Ramos (cell line): ENCODE measurements around the gene SLC22A7.

Experiments used
- in situ Hi-C: fragments of 300-500 bp; cut with MboI; formaldehyde crosslinking; loops from one replicate; pipeline ENCODE4 v1.14.3; 2022; ENCODE audit warnings: low sequenced_read_pairs; ENCODE audit not compliant: unreplicated experiment

The SLC22A7 gene

GRCh38 chr6:43264599-43265145, 33.4 kb upstream of the SLC22A7 start:
- in situ Hi-C loops, result loop anchor here (5.0 kb wide), 1 partner anchor 238 kb away; no protein-coding TSS in a partner anchor

GRCh38 chr6:43265564-43265963, 32.5 kb upstream of the SLC22A7 start:
- in situ Hi-C loops, result no loop called here

- in situ Hi-C loops, result no loop called here
Measured at GRCh38 chr6:43267619-43268354, 30.3 kb upstream of the SLC22A7 start.

DNA sequence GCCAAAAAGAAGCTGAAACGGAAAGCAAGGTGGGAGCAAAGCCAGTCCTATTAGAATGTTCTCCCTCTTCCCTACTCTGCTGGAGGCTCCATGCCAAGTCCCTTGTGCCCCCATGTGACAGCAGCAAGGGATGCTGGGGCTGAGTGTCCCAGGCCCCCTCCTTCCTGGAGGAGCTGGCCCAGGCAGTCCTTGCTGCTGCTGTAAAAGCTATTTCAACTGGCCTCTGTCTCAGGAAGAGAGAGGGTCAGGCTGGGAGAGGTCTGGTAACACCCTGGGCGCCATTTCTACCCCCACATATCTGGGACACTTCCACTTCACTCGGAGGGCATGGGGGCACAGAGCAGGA, 29.7 kb upstream of the SLC22A7 start:
- in situ Hi-C loops, result no loop called here

DNA sequence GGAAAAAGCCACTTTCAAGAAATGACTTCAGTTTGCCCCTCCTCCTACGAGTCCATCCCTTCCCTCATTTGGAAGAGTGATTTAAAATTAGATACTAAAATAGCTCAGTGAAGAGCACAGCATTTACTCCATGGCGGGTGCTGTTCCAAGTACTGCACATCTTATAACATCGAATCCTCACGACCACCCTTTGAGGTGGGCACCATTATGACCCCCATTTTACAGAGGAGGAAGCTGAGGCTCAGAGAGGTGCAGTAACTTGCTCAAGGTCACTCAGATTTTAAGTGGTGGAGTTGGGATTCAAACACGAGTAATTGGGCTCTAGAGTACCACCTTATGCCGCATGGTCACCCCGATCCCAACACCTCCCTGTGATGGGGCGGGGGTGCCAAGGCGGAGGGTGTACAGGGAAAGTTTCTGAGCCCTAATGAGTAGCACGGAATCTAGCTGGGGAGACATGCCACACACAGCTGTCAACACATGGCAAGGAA, 29.2 kb upstream of the SLC22A7 start:
- in situ Hi-C loops, result no loop called here

DNA sequence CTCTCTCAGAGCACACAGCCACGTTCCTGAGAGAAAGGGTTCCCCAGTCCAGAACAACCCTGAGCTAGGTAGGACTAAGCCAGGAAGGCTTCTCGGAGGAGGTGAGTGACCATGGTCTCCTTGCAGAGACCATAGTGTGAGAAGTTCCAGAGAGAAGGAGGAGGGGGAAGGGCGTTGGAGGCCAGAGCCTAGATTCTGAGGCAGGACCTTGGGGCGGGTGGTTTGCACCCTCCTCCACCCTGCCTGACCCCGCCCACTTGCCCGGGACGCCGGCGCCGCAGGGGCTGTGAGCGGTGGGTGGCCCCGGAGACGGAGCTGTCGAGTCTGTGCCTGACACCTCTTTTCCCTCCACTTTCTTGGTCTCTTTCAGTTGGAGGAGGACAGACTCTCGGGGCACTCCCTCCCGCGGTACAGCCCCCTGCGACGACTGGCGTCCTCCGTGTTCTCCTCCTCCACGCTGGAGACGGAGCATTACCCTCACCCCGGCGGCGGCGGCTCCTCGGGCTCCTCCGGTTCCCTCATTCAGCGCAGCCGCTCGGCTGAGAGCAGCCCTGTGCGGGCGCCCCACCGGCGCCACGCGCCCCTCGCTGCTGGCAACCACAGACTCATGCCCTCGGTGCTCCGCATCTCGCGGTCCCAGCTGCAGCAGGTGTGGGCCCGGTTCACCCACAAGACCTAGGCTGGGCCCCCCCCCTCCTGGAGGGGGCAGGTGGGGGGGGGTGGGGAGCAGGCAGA, 28.6 kb upstream of the SLC22A7 start:
- in situ Hi-C loops, result no loop called here

DNA sequence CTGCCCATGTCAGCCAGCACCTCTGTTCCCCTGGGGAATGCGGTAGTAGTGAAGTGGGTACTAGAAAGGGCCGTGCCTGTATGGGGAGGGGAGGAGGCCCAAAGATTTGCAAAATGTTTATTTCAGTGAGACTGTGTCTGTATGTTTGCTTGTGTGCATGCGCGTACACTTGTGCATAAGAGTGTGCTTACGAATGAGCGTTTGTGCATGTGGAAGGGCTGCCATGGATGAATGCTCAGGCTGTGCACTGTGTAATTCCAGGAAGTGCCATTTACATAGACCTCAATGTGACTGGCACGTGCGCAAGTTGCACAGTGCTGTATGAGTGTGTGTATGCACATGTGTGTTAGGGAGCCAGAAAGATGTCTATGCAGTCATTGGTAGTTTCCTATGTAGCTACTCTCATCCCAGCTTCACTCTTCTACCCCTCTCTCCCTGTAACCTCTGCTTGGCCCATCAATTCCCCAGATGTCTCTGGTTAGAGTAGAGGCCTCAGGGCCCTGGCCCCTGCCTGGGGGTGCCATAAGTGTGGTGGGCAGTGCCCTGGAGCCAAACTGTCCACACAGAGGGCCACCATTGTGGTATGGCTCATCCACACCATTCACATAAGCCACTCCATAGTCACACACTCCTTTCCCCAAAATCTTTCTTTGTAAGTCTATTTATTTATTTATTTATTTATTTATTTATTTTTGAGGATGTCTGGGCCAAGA, 26.8 kb upstream of the SLC22A7 start:
- in situ Hi-C loops, result no loop called here

DNA sequence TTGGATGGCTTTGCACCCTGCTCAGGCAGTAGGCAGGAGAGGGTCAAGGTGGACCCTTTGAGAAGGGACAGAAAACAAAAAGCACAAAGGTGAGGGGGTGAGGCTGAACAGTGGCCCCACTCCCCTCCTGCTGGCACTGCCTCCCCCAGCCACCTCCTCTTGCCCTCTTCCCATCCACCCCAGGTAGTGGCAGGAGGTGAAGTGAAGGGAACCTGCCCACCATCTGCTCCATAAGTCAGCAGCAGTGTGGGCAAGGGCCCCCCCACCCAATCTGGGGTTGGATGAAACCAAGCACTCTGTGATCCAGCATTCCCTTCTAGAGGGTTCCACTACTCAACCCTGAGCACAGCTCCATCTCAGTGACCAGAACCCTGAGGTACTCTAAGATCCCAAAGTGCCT, 26.1 kb upstream of the SLC22A7 start:
- in situ Hi-C loops, result no loop called here

GRCh38 chr6:43273707-43274106, 24.4 kb upstream of the SLC22A7 start:
- in situ Hi-C loops, result no loop called here

- in situ Hi-C loops, result no loop called here
Measured at GRCh38 chr6:43274127-43274915, 23.7 kb upstream of the SLC22A7 start.

DNA sequence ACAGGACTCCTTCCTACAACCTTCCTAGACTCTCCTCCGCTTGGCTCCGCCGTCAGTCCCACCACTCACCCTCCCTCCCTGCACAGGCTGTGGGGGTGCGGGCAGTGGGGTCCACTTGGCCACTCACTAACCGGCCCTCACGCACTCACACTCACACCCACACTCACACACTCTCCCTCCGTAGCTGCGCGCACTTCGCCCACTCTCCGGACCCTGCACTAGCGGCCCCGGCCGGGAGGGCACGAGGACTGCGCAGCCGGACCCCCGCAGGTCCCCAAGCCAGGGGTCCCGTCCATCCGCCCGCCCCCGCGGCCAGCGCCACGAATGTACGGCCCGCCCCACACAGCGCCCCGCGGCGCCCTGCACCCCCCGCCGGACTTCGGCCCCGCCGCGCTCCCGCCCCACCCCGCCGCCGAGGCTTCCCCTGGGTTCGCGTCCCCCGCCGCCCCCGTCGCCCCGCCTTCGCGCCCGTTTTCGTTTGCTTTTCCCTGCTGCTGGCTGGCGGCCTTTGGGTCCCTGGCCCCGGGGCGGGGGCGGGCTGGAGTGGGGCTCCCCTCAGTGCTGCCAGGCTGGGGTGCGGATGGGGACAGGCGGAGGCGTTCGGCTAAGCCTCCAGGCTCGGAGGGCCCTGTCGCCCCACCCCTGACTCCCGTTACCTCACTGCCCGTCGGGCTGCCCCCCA, 23.0 kb upstream of the SLC22A7 start:
- in situ Hi-C loops, result no loop called here

GRCh38 chr6:43275801-43276576, 22.1 kb upstream of the SLC22A7 start:
- in situ Hi-C loops, result no loop called here

DNA sequence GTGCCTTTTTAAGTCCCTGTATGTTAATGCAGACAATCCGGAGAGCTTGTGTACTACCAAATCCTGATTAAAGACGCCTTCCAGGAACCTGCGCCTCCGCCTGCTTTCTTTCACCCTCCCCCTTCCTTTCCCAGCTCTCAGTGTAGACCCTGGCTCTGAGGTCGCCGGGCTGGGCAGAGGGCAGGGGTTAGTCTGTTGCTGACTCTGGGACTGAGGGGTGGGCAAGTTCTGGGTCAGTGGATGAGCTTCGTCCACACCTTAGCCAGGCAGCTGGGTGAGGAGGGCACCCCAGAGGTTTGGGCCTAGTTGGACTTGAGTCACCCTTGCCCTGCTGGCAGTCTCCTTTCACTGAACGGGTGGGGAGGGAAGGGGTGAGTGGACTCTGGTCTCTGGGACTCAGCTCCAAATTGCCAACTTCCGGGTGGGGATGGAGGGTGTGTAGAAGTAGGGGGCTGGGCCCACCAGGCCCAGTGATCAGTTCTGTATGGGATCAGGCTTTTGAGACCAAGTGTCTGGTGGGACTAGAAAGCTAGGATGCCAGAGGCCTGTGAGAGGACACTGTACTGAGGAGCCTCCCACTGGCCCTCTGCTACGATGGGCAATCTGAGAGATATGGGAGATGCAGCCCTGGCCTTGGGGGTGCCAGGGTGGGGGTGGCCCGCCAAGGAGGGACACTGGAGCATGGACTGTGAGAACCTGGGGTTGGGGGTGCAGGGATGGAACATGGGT, 21.3 kb upstream of the SLC22A7 start:
- in situ Hi-C loops, result no loop called here

DNA sequence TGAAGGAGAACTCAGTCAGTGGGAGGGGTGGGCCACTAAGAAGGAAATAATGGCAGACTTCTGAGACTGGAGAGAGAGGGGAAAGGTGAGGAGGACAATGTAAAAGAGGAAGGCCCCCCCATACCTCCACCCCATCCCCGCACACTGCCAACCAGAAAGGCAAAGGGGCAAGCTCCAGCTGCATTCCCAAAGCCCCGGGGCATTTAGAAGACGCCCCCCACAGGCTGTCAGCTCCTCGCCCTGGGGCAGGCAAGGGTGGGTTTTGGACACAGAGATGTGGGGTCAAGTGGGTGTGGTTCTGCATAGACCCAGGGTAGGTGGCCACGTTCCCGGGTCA, 20.8 kb upstream of the SLC22A7 start:
- in situ Hi-C loops, result no loop called here

DNA sequence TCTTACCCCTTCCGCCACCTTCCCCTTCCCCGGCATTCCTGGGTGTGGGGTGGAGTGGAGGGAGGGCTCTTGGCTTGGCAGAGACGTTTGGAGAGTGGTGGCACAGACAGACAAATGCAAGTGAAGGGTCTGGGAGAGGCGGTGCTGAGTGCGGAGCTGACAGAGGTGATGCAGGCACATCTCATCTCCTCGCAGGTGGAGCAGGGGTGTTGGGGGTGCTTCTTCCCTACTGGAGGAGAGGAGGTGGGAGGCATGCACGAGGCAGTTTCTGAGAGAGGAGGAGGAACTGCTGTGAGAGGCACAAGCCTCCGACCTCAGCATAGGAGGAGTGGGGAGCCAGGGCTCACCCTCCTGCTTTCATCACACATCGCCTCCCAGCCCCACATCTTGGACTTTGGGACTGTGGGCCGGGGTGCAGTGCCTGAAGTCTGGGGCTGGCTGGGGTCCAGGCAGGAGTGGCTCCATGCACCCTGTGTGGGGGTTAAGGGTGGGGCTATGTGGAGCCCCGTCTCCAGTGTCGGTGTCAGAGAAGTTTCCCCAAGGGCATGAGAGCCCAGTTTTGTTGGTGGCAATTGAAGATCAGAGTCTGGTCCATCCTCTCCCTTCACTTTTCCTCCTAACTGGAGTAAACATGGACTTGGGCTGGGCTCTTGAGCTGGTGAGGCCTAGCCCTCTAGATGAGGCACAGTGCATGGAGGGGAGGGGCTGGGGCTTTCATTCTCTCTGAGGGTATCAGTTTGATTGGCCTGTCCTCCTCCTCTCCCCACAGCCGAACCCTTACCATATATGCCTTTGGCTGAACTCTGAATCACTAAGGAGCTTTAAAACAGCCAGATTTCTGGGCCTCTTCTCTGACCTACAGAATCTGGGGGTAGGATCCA, 20.2 kb upstream of the SLC22A7 start:
- in situ Hi-C loops, result no loop called here

DNA sequence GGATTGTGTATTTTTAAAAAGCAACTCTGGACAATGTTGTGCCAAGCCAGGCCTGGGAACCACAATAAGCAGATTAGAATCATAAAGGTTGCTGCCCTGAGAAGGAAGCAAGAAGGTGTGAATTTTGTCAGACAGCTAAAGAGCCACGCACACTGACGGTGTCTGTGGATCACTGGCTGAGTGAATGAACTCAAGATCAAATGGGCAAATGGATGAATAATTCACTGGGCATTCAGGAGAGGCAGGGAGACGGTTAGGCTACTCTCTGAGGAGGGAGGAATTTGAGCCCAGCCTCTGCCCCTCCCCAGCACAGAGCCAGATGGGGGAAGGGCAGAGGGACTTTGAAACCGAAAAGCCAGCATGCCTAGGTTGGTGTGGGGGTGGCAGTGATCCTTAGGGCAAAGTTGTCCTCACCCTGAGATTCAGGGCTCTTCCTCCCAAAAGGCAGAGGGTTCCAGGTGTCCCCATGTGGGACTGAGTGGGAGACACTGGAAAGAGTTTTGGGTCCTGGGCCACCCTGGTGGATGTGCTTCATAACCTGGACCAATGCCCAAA, 19.5 kb upstream of the SLC22A7 start:
- in situ Hi-C loops, result no loop called here

DNA sequence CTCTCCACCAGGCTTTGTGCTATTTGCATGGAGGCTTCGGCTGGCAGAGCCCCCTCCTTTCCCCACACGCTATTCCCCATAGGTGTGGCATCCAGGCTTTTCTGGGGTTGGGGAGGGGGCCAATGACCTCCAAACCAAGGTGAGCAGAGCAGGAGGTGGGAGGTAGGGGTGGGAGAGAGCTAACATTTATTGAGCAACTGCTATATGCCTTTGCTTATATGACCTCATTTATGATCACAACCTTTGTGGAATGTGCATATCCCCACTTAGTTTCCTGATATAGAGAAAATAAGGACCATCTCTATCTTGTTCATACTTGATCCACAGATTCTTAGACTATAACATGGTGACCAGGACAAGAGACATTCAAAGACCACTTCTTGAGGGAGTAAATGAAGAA, 17.8 kb upstream of the SLC22A7 start:
- in situ Hi-C loops, result no loop called here
